ENCODE results near the gene SLIT3.

DNA sequence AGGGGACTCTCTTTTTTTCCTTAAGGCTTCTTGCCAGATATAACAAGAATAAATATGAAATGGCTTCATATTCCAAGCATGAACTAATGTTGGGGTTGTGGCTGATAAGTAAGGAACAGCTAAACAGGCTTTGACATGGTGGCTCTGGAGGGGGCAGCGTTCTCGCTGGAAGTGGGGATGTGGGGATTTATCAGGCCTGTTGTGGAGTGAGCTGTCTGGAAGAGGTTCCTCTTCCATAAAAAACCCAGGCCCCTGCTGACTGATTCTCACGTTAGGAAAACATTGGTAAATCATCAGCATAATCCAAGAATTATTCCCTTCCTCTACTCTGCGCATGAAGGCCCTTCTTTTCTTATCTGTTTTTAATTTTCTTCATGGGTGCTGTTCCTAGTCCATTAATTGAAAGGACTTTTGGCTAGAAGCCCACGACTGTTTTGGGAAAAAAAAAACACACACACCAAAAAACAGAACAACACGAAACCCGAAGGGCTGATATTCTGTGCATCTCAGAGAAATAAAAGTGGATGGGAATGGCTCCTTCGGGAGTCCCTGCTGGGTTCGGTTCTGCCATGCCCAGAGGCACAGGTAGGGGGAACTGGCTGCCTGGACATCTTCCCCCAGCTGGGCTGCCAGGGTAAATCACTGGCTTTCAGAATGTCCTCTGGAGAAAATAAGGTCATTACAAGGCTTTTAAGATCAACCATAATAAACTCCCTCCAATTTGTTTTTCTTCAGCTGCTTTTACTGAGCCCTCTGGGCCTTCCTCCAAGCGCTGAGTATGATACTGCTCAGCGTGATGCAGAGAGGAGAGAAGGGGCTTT lies 297.0 kb downstream of the SLIT3 start:
- TF ChIP-seq POLR2A (IDR thresholded peaks at IDR 0.05; ENCODE audit: low read depth, low read length) (no peak), TAF1 (IDR thresholded peaks at IDR 0.05; ENCODE audit: low read depth, low read length) (no peak), POLR2AphosphoS5 (IDR thresholded peaks at IDR 0.05; ENCODE audit: low read depth, low read length) (no peak)

All from GM12891 (cell line).